ENCODE measurements around the gene IRAK1. TPM values are rescaled to one million over a fixed set of nuclear protein-coding genes. Genes with fewer than 3 reads are reported as not detected.

Gene IRAK1
- total and polyA plus RNA-seq, 9 of the 15 experiments (the other 6 are each of a cell fraction or from before 2014, with no cell fraction given), result 11.6 to 261 (median 91.6) TPM

- DNase-seq (ENCODE audit: extremely low read depth in 1 of 4, low spot score in 3 of 4), result peak; percentile 19 to 56 (median 42)
- no peak for FAIRE-seq
- CTCF ChIA-PET (ENCODE audit: low intra/inter-chr PET ratio), result interaction anchor here (0.6 to 0.7 kb wide), 2 partner anchors 44 to 284 kb away, joined by 3 to 5 read pairs; no protein-coding TSS in a partner anchor
- peak overlapping the region; percentile 93 for H3K27ac ChIP-seq (ENCODE audit: extremely low read depth, low read depth, low read length)
- no peaks in the 10 kb centered on the region for H3K9me3 ChIP-seq (replicated peaks; ENCODE audit: control insufficient read depth, insufficient read depth, low read depth, low read length)
- H2AFZ ChIP-seq (ENCODE audit: low read depth, low read length), result no peak overlapping the region
- in situ Hi-C loops (cut with MboI) (no loop called here), intact Hi-C loops (cut with micrococcal nuclease) (no loop called here)
- H3K79me2 ChIP-seq (ENCODE audit: control insufficient read depth, insufficient read depth, low read length), result peaks cover 59% of the 10 kb centered on the region
- H3K4me3 ChIP-seq, result peak overlapping the region; percentile 81
- H3K4me1 ChIP-seq (replicated peaks in 1 of 2; ENCODE audit: control insufficient read depth in 2 of 2, insufficient read depth in 2 of 2, low read length in 2 of 2), result peaks cover 21 to 80% of the 10 kb centered on the region in 2 experiments
- no CpG with 5 or more reads among the region's 45 CpGs for WGBS (ENCODE audit: insufficient coverage, low coverage, missing lambda C conversion rate)
- no peaks in the 10 kb centered on the region for H3K9me1 ChIP-seq (ENCODE audit: control insufficient read depth, insufficient read depth, low read length)
- POLR2A ChIA-PET, result interaction anchor here (0.6 to 2.1 kb wide), 8 partner anchors 8 to 74 kb away, joined by 3 to 11 read pairs (median 4); partner anchors contain the start of gene HCFC1
- peak overlapping the region; percentile 92 for H3K4me2 ChIP-seq (ENCODE audit: insufficient read depth, low read length)
- peaks cover 51% of the 10 kb centered on the region for H3K36me3 ChIP-seq (ENCODE audit: control insufficient read depth, insufficient read depth, low read length)
- BruUV-seq (replicated peaks), result no TSS peak
- no peaks in the 10 kb centered on the region; the same call in 1 of the 2 replicates for H4K20me1 ChIP-seq (replicated peaks; ENCODE audit: control insufficient read depth, insufficient read depth, low read length)
- peak; percentile 12 for ATAC-seq
- no peaks in the 10 kb centered on the region for H3K27me3 ChIP-seq (ENCODE audit: control insufficient read depth in 2 of 2, insufficient read depth in 2 of 2, low read length in 2 of 2)
- peak overlapping the region; percentile 93 to 99 for H3K9ac ChIP-seq (ENCODE audit: insufficient read depth in 1 of 2, low read depth in 2 of 2, low read length in 2 of 2)
- TF ChIP-seq TCF7L2 (IDR thresholded peaks at IDR 0.05; ENCODE audit: low read depth, low read length) (no peak), TAF15 (IDR thresholded peaks at IDR 0.05; ENCODE audit: low read depth, low read length) (no peak), NR2C1 (IDR thresholded peaks at IDR 0.05) (no peak), NR2C1 (tag; IDR thresholded peaks at IDR 0.05) (no peak), RBM34 (IDR thresholded peaks at IDR 0.05; ENCODE audit: borderline replicate concordance, insufficient read depth, low read length) (no peak), NCOA2 (IDR thresholded peaks at IDR 0.05; ENCODE audit: partially characterized antibody in 2 of 2) (no peak), EZH2 (IDR thresholded peaks at IDR 0.05; ENCODE audit: borderline replicate concordance, low read depth, low read length) (no peak), ZNF655 (CRISPR knock-in tag; IDR thresholded peaks at IDR 0.05) (no peak), FOXP4 (CRISPR knock-in tag; IDR thresholded peaks at IDR 0.05; ENCODE audit: borderline replicate concordance) (no peak), ARID4B (CRISPR knock-in tag; IDR thresholded peaks at IDR 0.05) (peak; percentile 59; the same call in 1 of the 2 replicates), RCOR1 (IDR thresholded peaks at IDR 0.05; ENCODE audit: borderline replicate concordance in 1 of 2, low read depth in 2 of 2, low read length in 2 of 2) (no peak), PHF8 (IDR thresholded peaks at IDR 0.05; ENCODE audit: borderline replicate concordance, low read length) (no peak)
Observed at GRCh38 chrX:154019061-154019621, 561 bp downstream of the IRAK1 start.
